ENCODE results near the gene SVIL.

The SVIL gene

GRCh38 chr10:29663718-29664117 lies 28.9 kb upstream of the SVIL start:
- Mint-ChIP-seq H3K9me3 (no peaks in the 10 kb centered on the region), H3K4me1 (ENCODE audit: low read depth in 2 of 2) (peaks cover 12 to 16% of the 10 kb centered on the region in 2 donors), H3K27me3 (no peaks in the 10 kb centered on the region), H3K36me3 (ENCODE audit: insufficient read depth) (peaks cover 5% of the 10 kb centered on the region), H3K27ac (no peak overlapping the region), H3K4me3 (no peak overlapping the region)
- ATAC-seq (replicated peaks) (no peak), DNase-seq (no peak)

GRCh38 chr10:29658984-29659965 lies 24.5 kb upstream of the SVIL start:
- H3K36me3 Mint-ChIP-seq (ENCODE audit: insufficient read depth) = peaks cover 21% of the 10 kb centered on the region
- peaks cover 33 to 40% of the 10 kb centered on the region in 2 donors for H3K4me1 Mint-ChIP-seq (ENCODE audit: low read depth in 2 of 2)
- H3K9me3 Mint-ChIP-seq = no peaks in the 10 kb centered on the region
- H3K27me3 Mint-ChIP-seq = no peaks in the 10 kb centered on the region
- peak overlapping the region; percentile 66 to 70 for H3K4me3 Mint-ChIP-seq
- ATAC-seq (replicated peaks) (peak; percentile 91), DNase-seq (peak; percentile 61 to 63 (median 63))
- peak overlapping the region; percentile 95 to 97 for H3K27ac Mint-ChIP-seq

- no peaks in the 10 kb centered on the region for H3K9me3 Mint-ChIP-seq
- H3K36me3 Mint-ChIP-seq (ENCODE audit: insufficient read depth) = peaks cover 21% of the 10 kb centered on the region
- peak overlapping the region; percentile 95 to 97 for H3K27ac Mint-ChIP-seq
- DNase-seq (peak in 2 of 3 experiments; percentile 28 to 37), ATAC-seq (replicated peaks) (peak; percentile 51)
- peak overlapping the region; percentile 66 to 70 for H3K4me3 Mint-ChIP-seq
- H3K27me3 Mint-ChIP-seq = no peaks in the 10 kb centered on the region
- peaks cover 33 to 40% of the 10 kb centered on the region in 2 donors for H3K4me1 Mint-ChIP-seq (ENCODE audit: low read depth in 2 of 2)
Observed at GRCh38 chr10:29657719-29658274, 23.0 kb upstream of the SVIL start.

DNA sequence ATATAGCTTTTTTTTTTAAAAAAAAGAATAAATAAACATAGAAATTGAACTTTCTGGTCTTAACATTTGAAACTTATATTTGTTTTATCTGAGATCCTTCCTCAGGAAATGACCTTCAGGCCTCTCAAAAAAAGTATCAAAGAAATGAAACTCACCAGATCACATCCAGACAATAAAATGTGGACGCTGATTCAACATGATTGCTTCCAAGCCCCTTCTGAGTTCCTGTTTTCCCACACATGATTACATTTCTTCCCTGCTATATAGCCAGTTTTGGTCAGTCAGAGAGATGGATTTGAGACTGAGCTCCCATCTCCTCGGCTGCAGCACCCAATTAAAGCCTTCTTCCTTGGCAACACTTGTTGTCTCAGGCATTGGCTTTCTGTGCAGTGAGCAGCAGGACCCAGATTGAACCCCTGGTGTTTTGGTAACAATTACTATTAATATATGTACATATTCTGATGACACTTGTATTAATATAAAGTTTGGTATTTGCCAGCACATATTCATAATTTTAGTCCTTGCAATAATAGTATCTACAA lies 21.8 kb upstream of the SVIL start:
- Mint-ChIP-seq H3K27ac (peak overlapping the region in 1 of 2 donors; percentile 95), H3K4me1 (ENCODE audit: low read depth in 2 of 2) (peaks cover 38 to 42% of the 10 kb centered on the region in 2 donors), H3K4me3 (no peak overlapping the region), H3K36me3 (ENCODE audit: insufficient read depth) (peaks cover 21% of the 10 kb centered on the region), H3K9me3 (no peaks in the 10 kb centered on the region), H3K27me3 (no peaks in the 10 kb centered on the region)
- no peak for DNase-seq
- no peak for ATAC-seq (replicated peaks)

GRCh38 chr10:29652192-29652591 lies 17.4 kb upstream of the SVIL start:
- Mint-ChIP-seq H3K27ac (no peak overlapping the region), H3K4me3 (no peak overlapping the region), H3K4me1 (ENCODE audit: low read depth in 2 of 2) (peaks cover 27 to 35% of the 10 kb centered on the region in 2 donors), H3K36me3 (ENCODE audit: insufficient read depth) (peaks cover 5% of the 10 kb centered on the region), H3K9me3 (no peaks in the 10 kb centered on the region), H3K27me3 (no peaks in the 10 kb centered on the region)
- DNase-seq (no peak), ATAC-seq (replicated peaks) (no peak)

- ATAC-seq (replicated peaks) (no peak), DNase-seq (no peak)
- no peaks in the 10 kb centered on the region for H3K9me3 Mint-ChIP-seq
- peaks cover 3% of the 10 kb centered on the region for H3K36me3 Mint-ChIP-seq (ENCODE audit: insufficient read depth)
- H3K4me1 Mint-ChIP-seq (ENCODE audit: low read depth in 2 of 2) = peaks cover 29 to 37% of the 10 kb centered on the region in 2 donors
- no peaks in the 10 kb centered on the region for H3K27me3 Mint-ChIP-seq
- no peak overlapping the region for H3K4me3 Mint-ChIP-seq
- H3K27ac Mint-ChIP-seq = no peak overlapping the region
Observed at GRCh38 chr10:29651767-29652166, 17.0 kb upstream of the SVIL start.

DNA sequence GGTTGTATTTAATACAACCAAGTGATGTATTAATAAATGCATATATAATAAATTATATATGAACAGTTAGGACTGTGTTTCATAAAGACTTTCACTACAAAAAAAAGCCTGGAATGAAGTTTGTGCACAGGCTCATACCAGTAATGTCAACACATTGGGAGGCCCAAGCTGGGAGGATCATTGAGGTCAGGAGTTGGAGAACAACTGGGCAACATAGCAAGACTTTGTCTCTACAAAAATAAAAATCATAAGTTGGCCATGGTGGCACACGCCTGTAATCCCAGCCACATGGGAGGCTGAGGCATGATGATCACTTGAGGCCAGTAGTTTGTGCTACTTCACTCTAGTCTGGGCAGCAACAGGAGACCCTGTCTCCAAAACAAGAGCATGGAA lies 15.8 kb upstream of the SVIL start:
- Mint-ChIP-seq H3K36me3 (ENCODE audit: insufficient read depth) (peaks cover 6% of the 10 kb centered on the region), H3K27me3 (no peaks in the 10 kb centered on the region), H3K4me3 (no peak overlapping the region), H3K9me3 (no peaks in the 10 kb centered on the region), H3K27ac (peak overlapping the region; percentile 3 to 13), H3K4me1 (ENCODE audit: low read depth in 2 of 2) (peaks cover 32 to 39% of the 10 kb centered on the region in 2 donors)
- ATAC-seq (replicated peaks) (no peak), DNase-seq (no peak)

- Mint-ChIP-seq H3K9me3 (no peaks in the 10 kb centered on the region), H3K4me1 (ENCODE audit: low read depth in 2 of 2) (peaks cover 32 to 36% of the 10 kb centered on the region in 2 donors), H3K36me3 (ENCODE audit: insufficient read depth) (peaks cover 6% of the 10 kb centered on the region), H3K4me3 (no peak overlapping the region), H3K27ac (peak overlapping the region in 1 of 2 donors; percentile 86), H3K27me3 (no peaks in the 10 kb centered on the region)
- DNase-seq = no peak
- ATAC-seq (replicated peaks) = no peak
Observed at GRCh38 chr10:29649561-29650551, 15.1 kb upstream of the SVIL start.

DNA sequence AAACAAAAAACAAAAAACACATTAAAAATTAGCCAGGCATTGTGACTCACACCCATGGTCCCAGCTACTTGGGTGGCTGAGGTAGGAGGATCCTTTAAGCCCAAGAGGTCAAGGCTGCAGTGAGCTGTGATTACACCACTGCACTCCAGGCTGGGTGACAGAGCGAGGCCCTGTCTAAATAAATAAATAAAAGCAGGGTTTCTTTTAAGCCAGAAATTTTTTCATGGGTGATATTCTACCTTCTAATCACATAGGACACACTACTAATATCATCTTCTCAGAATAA lies 14.2 kb upstream of the SVIL start:
- DNase-seq = no peak
- H3K36me3 Mint-ChIP-seq (ENCODE audit: insufficient read depth) = peaks cover 6% of the 10 kb centered on the region

DNA sequence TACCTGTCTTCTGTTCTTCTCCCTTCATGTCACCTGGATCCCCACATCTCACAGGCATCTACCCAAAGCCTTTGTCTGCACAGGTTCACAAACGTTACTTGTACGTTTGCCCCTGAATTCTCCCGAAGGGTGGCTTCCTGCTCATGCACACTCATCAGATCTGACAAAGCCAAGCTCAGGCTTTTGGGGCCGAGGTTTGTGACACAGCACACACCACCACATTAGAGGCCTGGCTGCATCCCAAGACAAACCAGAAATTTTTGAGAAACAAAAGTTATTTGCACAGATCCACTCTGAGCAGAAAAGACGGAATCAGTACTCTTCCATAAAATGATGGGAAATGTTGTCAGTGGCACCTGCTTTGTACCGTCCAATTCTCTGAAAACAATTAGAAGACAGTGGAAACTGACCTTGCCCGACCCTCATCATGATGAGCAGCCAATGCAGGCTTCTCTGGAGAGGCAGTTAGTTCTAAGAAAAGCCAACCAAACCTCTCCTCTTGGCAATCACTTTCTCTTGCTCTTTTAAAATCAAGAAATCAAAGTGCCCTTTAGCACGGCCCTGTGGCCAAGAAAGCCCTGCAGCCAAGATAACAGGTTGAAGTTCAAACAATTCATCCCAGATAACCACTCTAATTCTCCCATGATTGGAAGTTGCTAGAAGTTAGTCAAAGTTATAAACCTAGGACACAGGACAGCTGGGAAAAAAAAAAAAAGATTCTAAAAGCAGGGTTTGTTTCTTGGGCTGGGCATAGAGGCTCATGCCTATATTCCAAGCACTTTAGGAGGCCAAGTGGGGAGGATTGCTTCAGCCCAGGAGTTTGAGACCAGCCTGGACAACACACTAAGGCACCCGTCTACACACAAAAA lies 13.6 kb upstream of the SVIL start:
- Mint-ChIP-seq H3K27me3 (no peaks in the 10 kb centered on the region), H3K36me3 (ENCODE audit: insufficient read depth) (peaks cover 6% of the 10 kb centered on the region), H3K27ac (peak overlapping the region in 1 of 2 donors; percentile 86), H3K4me1 (ENCODE audit: low read depth in 2 of 2) (peaks cover 32 to 38% of the 10 kb centered on the region in 2 donors), H3K4me3 (peak overlapping the region; percentile 39 to 65), H3K9me3 (no peaks in the 10 kb centered on the region)
- ATAC-seq (replicated peaks) = peak; percentile 48
- DNase-seq = no peak

More for the DNA sequence above, 14.2 kb upstream of the SVIL start:
- Mint-ChIP-seq H3K27ac (peak overlapping the region in 1 of 2 donors; percentile 86), H3K4me3 (no peak overlapping the region), H3K4me1 (ENCODE audit: low read depth in 2 of 2) (peaks cover 32 to 38% of the 10 kb centered on the region in 2 donors), H3K9me3 (no peaks in the 10 kb centered on the region), H3K27me3 (no peaks in the 10 kb centered on the region)
- no peak for ATAC-seq (replicated peaks)

GRCh38 chr10:29647478-29647877 lies 12.7 kb upstream of the SVIL start:
- H3K27ac Mint-ChIP-seq = peak overlapping the region; percentile 46 to 86
- DNase-seq = no peak
- ATAC-seq (replicated peaks) = peak; percentile 60
- H3K36me3 Mint-ChIP-seq (ENCODE audit: insufficient read depth) = peaks cover 6% of the 10 kb centered on the region
- no peaks in the 10 kb centered on the region for H3K27me3 Mint-ChIP-seq
- H3K9me3 Mint-ChIP-seq = no peaks in the 10 kb centered on the region
- peaks cover 32 to 38% of the 10 kb centered on the region in 2 donors for H3K4me1 Mint-ChIP-seq (ENCODE audit: low read depth in 2 of 2)
- peak overlapping the region in 1 of 2 donors; percentile 65 for H3K4me3 Mint-ChIP-seq

GRCh38 chr10:29646960-29647461 lies 12.2 kb upstream of the SVIL start:
- ATAC-seq (replicated peaks) = peak; percentile 78

More at GRCh38 chr10:29646960-29647461, 12.2 kb upstream of the SVIL start:
- DNase-seq = peak in 1 of 3 experiments; percentile 9
- H3K4me1 Mint-ChIP-seq (ENCODE audit: low read depth in 2 of 2) = peaks cover 32 to 38% of the 10 kb centered on the region in 2 donors
- peak overlapping the region; percentile 46 to 86 for H3K27ac Mint-ChIP-seq
- H3K36me3 Mint-ChIP-seq (ENCODE audit: insufficient read depth) = peaks cover 6% of the 10 kb centered on the region
- no peaks in the 10 kb centered on the region for H3K9me3 Mint-ChIP-seq
- H3K27me3 Mint-ChIP-seq = no peaks in the 10 kb centered on the region
- H3K4me3 Mint-ChIP-seq = peak overlapping the region in 1 of 2 donors; percentile 65

Measured in effector memory CD8-positive, alpha-beta T cell (primary cell).